Stimulated activated CD8-positive, alpha-beta memory T cell treated with anti-CD3 and anti-CD28 coated beads, Interleukin-2, amount 100 ng/mL, for 48 hours (primary cell): ENCODE results near the gene BLOC1S4.

ENCODE experiments used
- DNase-seq, 2 donors: peaks; one replicate each; pipeline ENCODE4 v3.0.0-alpha.2; 2020; ENCODE audit warnings: low read depth in 2 of 2

BLOC1S4 gene

DNA sequence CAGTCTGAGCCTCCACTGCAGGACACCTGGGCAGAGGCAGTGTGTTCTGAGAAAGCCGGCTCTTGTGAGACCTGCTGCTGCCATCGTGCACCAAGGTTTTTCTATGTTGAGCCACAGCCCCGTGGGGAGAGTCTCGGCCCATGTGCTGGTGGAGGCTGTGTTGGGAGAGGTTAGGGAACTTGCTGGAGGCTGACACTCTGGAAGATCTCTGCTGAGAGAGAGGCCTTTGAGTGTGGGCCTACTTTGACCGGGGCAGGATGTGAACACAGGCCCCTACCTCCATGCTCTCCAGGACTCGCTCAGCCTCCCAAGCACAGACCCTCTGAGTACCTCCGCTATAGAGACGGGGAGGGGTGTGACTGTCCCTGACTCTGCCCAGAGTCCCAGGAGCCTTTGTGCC, 23.6 kb upstream of the BLOC1S4 start:
- no peak for DNase-seq

DNA sequence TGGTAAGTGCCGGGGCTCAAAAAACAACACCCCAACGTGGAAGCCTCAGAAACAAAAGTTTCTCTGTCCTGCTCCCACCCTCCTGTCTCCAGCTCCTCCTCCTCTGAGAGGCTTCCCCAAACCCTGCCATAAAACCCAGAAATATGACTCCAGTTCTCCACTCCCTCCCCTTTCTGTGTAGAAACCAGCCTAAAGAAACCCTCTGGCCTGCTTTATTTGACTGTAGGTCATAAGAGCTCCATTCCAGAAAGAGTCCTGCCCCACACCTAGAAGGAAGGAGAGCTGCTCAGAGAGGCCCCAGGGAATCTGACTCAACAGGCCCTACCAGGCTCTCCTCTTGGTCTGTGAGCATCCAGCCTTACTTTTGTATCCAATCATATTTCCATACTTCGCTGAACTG, 23.2 kb upstream of the BLOC1S4 start:
- no peak for DNase-seq

DNA sequence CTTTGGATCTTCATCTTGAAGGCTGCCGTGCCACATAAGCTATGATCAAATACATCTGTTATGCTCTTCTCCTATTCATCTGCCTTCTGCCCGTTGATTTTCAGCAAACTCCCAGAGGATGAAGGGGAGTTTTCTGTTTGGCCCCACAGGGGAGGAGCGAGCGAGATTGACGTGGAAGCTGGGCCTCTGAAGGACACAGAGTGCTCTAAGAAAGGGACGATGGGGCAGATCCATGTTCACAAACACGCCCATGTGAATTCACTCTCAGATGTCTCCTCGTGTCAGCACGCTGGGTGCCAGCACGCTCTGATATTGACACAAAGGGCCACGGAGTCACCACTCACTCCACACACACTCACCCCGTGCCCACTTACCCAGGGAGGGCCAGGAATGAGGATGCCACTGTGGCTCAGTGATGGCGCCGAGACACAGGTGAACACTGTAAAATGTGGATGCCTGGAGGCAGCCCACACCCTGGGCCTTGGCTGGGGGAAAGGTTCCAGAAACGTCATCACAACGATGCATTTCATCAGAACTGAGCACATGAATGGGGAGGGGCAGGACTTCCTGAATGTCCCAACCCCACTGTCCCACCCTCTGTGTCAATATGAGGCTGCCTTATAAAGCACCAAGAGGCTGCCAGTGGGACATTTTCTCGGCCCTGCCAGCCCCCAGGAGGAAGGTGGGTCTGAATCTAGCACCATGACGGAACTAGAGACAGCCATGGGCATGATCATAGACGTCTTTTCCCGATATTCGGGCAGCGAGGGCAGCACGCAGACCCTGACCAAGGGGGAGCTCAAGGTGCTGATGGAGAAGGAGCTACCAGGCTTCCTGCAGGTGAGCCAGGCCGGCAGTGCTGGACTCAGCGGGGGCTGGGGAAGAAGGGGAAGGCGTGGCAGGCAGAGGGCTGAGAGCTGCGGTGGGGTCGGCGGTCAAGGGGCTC, 22.5 kb upstream of the BLOC1S4 start, which contains the start of gene S100P:
Gene S100P (plus strand): TSS at position 648 of the 946 bp plus-strand sequence. CDS start 55 bp downstream, at position 703.
- DNase-seq, result no peak

DNA sequence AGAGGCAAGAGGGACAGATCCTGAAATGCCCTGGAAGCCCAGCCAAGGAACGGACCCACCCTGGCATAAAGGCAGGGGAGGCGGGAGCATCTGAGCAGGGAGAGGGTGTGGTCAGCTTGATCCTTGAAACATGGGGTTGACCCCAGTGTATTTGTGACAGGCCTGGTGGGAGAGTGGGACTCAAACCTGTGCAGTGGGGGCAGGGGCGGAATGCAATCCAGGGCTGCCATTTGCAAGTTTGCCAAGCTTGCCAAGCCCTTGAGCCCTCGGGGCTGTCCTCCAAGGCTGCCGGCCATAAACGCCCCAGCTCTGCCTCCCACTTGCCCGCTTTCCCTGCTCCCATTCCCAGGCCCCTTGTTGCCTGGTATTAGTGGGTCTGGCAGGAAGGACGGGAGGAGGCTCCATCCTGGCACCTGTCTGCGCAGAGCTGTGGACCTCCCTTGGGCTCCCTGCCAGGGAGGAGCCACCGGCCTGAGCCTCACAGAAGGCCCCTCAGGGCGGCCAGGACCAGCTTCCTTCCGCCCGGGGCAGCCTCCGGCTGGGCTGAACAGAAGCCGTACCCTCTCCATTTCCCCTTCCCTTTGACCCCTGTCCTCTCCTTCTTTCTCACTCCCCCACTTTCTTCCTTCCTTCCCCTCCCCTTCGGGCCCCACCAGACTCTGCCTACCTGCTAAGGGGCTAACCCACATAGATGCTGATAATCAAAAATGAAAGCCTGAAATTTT, 21.6 kb upstream of the BLOC1S4 start:
- DNase-seq, result no peak

DNA sequence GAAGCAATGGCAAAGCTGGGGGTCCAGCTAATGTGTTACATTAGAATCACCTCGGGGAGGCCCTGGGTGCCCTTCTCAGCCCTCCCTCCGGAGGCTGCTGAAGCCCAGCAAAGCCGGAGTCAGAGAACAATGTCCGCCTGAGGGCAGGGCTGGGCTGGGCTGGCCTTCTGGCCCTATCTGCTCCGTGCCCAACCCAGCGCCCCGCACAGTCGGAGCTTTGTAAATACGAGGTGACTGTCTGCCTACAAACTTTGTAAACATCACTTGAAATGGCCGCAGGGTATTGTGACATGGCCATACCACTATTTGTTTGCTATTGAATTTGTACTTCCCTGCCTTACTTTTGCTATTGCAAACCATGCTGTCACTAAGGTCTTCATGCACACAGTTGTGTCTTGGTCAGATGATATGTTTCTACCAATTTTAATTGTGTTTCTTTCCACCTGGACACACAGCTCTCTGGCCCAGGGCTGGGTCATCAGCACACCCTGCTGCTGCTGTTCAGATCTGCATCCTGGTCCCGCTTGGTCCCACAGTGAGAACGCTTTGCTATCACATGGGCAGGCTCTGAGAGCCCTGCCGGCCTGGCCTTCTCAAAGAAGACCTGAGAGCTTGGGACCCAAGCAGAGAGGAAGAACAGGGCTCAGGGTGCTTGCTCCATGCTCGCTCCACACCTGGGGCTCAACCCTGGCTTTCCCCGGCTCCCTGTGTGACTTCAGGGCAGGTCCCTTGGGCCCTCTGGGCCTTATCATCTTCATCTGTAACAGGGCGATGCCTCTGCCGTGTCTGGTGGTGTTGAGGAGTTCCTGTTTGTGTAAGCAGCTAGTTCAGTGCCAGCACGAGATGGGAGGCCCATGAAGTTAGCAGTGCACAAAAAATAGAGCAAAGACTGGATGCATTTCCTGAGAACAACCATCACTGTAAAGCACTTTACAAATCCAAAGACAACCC, 20.0 kb upstream of the BLOC1S4 start:
- DNase-seq, result no peak

DNA sequence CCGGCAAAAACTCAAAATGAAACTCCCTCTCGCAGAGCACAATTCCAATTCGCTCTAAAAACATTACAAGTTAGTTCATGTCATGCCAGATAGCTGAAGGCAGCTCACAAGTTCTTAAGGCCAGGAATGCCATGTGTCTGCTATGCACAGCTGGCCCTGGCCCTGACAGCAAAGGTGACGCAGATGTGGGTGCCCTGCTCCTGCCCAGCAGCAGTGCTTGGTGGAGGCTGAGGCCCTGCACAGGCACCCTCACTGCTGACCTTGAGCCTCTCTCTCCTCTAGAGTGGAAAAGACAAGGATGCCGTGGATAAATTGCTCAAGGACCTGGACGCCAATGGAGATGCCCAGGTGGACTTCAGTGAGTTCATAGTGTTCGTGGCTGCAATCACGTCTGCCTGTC, 19.4 kb upstream of the BLOC1S4 start:
- DNase-seq, result no peak

DNA sequence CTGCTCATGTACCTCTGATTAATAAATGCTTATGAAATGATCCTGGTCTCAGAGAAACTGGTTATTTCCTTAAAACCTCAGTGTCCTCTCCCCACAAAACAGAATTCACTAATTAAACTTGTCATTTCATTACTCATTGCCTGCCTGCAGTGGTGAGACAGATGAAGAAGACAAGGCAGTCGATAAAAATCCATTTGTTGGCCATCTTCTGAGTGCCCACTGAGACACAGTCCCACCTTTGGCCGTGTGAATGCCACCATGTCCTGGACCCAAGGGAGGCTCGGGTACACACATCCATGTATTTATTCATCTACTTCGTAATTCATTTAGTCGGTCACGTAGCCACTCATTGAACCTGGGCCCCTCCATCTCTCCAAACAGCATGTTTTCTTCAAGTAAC, 18.8 kb upstream of the BLOC1S4 start:
- no peak for DNase-seq

DNA sequence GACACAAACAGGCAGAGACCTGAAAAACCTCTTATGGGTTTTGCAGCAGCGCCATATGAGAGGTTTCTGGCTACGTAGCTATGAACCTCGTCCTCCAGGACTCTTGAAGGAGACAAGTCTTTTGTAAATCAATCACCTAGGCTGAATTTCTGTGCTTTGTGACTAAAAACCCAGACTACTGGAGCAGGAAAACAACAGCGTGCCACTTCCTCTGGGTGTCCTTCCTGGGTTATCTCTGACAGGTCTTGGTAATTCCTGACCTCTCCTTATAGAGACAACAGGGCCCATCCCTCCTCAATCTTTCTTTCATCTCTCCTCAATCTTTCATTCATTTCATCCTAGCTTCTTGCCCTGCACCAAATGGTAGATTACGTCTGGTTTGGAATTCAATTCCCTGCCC, 16.6 kb upstream of the BLOC1S4 start:
- no peak for DNase-seq

DNA sequence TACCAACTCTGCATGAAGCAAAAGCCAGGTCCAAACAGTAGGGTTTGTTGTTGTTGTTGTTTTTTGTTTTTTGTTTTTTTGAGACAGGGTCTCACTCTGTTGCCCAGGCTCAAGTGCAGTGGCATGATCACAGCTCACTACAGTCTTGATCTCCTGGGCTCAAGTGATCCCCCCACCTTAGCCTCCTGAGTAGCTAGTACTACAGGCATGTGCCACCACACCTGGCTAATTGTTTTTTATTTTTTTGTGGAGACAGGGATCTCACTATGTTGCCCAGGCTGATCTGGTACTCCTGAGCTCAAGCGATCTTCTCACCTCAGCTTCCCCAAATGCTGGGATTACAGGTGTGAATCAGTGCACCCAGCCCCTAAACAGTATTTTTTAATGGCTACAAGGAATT, 16.1 kb upstream of the BLOC1S4 start:
- DNase-seq, result no peak

DNA sequence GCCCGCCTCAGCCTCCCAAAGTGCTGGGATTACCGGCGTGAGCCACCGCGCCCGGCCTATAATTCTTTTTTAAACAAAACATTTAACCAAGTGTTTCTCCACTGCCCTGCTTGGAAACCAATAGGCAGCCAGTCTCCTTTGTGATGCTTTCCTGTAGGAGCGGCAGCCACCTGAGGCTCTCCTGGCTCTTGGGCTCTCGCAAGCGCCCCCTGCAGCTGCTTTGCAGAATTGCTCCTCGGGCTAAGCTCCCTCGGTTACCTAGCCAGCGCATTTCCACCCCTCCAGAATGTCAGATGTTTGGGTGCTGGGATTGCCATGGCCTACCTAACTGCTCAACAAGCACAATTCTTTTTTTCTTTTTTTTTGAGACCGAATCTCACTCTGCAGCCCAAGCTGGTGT, 14.6 kb upstream of the BLOC1S4 start:
- DNase-seq, result peak in 1 of 2 donors; percentile 47

DNA sequence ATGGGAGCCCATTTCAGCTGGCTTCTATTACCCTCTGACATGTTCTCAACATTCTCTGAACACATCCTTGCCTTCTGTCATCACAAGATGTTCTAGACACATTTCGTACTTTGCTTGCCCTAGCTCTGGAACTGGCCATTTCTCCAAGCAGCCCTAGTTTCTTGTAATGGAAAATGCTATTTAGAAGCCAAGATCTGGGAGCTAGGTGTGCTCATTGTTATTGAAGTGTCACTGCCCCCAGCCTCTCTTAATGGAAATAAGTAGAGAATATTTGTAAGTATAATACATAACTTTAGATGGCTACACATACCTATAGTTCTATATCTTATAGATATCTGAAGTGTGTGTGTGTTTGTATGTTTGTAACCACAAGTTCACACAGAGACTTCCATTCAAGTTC, 13.2 kb upstream of the BLOC1S4 start:
- DNase-seq, result no peak

DNA sequence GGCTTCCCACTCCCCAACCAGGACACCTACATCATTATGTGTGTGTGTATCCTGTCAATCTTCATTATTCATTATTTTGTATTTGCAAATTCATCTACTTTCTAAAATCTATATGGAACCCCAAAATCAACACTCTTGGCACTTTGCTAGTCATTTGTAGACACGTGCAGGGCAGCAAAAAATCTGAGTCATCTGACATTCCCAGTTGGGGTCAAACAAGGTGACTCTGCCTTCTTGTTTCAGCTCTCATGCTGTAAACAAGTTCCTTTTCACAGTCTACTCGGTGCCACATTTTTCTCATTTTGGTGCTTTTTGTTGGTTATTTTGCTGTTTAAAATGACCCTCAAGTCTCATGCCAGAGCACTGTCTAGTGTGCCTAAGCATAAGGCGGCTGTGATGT, 12.2 kb upstream of the BLOC1S4 start:
- no peak for DNase-seq

DNA sequence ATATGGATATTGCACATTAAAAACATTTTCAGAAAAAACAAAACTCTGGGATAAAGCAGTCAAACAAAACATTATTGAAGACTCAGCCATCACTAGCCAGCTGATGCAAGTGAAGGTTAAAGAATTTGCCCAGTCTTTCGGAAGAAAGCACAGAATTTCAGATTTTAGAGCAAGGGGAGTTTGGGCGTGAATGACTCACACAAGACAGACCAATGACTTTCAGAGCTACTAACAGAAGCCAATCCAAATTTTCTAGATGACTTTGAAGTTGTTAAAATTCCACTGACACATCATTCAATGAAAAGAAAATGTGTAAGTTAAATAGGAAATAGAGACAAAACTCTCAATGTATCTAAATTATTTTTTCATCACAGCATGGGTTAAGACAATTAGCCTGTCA, 10.3 kb upstream of the BLOC1S4 start:
- no peak for DNase-seq

DNA sequence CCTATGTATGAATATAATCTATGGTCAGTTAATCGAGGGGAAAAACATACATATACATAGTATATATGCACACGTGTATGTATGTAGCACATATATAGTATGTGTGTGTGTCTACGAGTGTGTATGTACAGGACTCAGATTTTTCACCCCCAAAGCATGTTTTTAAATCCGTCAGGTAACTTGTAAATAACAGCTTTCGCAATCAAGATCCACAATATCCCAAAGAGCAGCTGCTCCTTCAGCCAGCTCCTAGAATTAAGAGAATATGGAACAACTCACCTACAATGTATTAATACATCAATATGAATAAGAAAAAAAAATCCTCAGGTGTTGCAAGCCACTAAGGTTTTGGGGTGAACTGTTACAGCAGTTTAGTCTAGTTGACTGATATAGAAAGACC, 9.8 kb upstream of the BLOC1S4 start:
- no peak for DNase-seq

DNA sequence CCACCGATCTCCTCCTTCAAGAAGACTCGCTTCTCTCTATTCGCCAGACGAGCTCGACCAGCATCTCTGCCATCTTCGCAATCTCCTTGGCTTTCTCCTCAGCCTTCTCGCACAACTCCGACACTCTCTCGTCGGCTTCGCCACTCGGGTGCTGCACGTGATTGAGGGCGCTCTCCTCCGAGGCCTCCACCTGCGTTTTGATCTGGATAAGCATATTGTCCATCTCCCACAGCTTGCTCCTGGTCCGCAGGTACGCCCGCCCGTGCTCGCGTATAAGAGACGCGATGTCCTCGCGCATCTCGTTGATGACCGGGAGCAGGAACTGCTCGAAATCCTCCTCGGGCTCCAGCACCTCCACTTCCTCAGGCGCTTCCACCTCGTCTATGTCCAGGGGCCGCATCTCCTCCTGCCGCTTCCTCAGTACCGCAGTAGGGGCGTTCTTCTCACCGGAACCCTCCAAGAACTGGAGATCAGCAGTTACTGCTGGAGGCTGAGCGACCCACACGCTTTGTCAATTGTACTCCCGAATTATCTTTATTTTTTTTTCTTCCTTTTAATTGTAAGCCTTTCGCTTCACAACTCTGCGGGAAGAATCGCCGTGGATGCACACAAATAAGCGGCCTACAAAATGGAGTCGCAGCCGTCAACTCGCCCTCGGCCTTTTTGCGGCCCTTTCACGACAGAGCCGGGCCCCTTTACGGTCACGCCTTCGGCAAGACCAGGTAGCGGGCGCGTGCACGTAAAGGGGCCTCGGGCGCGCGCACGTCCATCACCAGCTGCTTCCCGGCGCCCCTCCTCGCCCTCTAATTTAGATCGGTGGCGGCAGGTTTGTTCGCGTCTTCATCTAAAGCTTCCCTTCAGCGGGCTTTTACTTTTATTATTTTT, 6.5 kb upstream of the BLOC1S4 start, which contains the start of gene MRFAP1L1:
Gene MRFAP1L1 (minus strand): TSS at position 636 of the 885 bp plus-strand sequence. CDS start 236 bp downstream, at position 400.
- DNase-seq, result peak; percentile 96 to 97

DNA sequence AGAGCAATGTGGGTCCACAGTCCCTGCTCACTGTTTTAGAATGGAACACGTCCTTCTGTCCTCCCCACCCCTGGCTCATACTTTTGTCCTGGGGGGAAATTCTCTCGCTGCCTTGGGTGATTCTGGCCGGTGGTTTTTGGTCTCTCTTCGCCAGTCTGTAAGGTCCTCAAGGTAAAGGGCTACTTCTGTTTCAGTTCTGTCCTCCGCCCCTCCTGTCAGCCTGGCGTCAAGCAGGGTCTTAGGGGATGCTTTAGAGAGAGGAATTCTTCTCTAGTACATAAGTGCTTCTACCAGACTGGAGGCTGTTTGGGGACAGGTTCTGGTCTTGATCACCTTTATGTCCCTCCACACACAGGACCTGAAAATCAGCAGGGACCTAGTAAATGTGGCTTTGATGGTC, 5.7 kb upstream of the BLOC1S4 start:
- no peak for DNase-seq

DNA sequence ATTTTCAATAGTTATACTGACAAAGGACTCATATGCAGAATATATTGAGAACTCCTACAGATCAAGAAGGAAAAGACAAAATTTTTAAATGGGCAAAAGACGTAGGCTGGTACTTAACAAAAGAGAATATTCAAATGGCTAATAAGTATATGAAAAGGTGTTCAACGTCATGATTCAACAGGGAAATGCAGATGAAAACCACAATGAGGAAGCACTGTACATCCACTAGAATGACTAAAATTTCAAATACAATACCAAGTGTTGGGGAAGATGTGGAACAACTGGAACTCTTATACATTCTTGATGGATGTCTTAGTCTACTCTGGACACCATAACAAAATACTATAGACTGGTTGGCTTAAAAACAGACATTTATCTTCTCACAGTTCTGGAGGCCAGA, 5.0 kb upstream of the BLOC1S4 start:
- DNase-seq, result no peak

DNA sequence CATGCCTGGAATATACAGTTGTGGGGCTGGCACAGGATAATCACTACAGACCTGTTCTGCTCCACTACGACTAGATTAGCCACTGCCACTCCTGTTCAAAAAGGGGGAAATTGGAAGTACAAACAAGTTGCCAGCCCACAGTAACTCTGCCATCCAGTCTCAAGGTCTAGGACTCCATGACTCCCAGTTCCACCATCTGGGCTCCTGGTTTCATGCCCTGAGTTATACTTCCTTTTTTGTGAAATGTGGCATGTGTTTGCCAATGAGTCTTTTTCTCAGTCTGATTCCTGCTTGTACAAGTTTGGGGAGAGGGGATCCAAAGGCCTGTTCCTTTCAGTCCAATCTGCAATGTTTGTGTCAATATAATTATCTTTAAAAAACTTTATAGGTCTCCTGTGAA, 1.0 kb upstream of the BLOC1S4 start:
- DNase-seq, result no peak

DNA sequence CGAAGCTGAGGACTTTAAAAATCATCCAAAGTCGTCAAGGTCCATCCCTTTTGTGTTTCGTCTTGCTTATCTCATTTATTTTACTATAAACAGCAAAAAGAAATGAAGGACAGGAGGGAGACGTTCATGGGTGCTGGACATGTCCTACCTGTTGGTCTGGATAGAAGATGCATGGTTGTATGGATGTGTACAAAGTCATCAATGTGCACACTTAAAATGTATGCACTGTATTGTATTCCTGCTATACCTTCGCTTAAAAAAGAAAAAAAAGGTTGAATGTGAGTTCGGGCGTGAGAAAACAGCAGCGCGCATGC, 313 bp upstream of the BLOC1S4 start:
- no peak for DNase-seq

DNA sequence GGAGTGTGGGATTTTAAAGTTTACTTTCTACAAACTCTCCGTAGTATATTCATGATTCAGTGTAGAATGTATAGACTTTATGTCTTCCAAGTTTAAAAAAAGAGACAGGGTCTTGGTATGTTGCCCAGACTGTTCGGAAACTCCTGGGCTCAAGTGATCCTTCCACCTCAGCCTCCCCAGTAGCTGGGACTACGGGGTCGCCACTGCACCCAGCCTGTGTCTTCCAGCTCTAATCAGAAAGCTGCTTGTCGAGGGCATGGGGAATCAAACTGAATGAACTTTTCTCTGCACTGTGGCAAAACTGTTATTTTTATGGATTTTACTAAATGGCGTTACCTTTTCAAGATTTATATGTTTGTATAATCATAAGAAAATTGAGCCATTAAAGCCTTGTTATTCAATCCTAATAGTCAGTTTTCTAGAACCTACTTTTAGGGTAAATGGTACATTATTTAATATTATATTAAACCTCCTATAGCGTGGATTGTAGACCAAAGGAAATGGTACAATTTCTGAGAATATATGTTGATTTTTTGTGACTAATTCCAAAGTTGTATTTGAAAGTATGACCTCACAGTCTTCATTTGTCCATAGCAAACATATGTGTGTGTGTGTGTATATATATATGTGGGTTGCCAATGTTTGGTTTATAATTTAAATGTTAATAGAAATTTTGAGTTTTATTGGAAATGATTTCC, 1.1 kb downstream of the BLOC1S4 start:
- no peak for DNase-seq
